Neural crest cell (in vitro differentiated cells): ENCODE measurements around the gene PTTG1. TPM values are rescaled to one million over a fixed set of nuclear protein-coding genes. Genes with fewer than 3 reads are reported as not detected.
"Not testable (repeated sequence)": the region's sequence is repeated elsewhere in the genome, so short reads cannot be mapped to it uniquely, and the experiment has no call there.

Experiments used
- DNase-seq: peaks from one replicate; pipeline ENCODE4 v3.0.0; 2021; ENCODE audit warnings: low read depth, mixed read lengths, low spot score
- H3K27ac Mint-ChIP-seq: one replicate; pipeline ENCODE4 v1.8.0; 2021; ENCODE audit warnings: mild to moderate bottlenecking, mixed read lengths; ENCODE audit not compliant: unreplicated experiment
- H3K27me3 Mint-ChIP-seq: 2 replicates; pipeline ENCODE4 v1.8.0; 2021; ENCODE audit warnings: low read depth, mild to moderate bottlenecking, mixed read lengths
- H3K36me3 Mint-ChIP-seq: 2 replicates; pipeline ENCODE4 v1.8.0; 2021; ENCODE audit warnings: low read depth, mild to moderate bottlenecking, mixed read lengths
- H3K4me1 Mint-ChIP-seq: 2 replicates; pipeline ENCODE4 v1.8.0; 2021; ENCODE audit warnings: mixed read lengths
- H3K4me3 Mint-ChIP-seq: one replicate; pipeline ENCODE4 v1.8.0; 2021; ENCODE audit warnings: mild to moderate bottlenecking, mixed read lengths
- H3K9me3 Mint-ChIP-seq: 2 replicates; pipeline ENCODE4 v1.8.0; 2021; ENCODE audit warnings: mixed read lengths
- CTCF ChIP-seq: fragments of 200-600 bp; sonication (generic); conservative IDR thresholded peaks from 2 replicates; pipeline ENCODE4 v1.5.0; 2021; ENCODE audit warnings: antibody characterized with exemption, mild to moderate bottlenecking
- total RNA-seq: library from RNA; stranded (reverse); gene quantifications from 2 replicates; pipeline ENCODE4 v1.2.1, GENCODE V29; 2021

The PTTG1 gene
- total RNA-seq, 1 donor from 2014 or later: 157 TPM

- peaks cover 25% of the 10 kb centered on the region for H3K27me3 Mint-ChIP-seq
- no peak for DNase-seq
- no peaks in the 10 kb centered on the region for H3K36me3 Mint-ChIP-seq
- H3K4me3 Mint-ChIP-seq: no peak overlapping the region
- TF ChIP-seq CTCF: no peak
- H3K27ac Mint-ChIP-seq: no peak overlapping the region
- H3K9me3 Mint-ChIP-seq: no peaks in the 10 kb centered on the region
- H3K4me1 Mint-ChIP-seq: peaks cover 23% of the 10 kb centered on the region
Observed at GRCh38 chr5:160435532-160435931, 13.9 kb downstream of the PTTG1 start.

- Mint-ChIP-seq H3K4me3 (no peak overlapping the region), H3K27me3 (peaks cover 25% of the 10 kb centered on the region), H3K9me3 (no peaks in the 10 kb centered on the region), H3K27ac (no peak overlapping the region), H3K36me3 (no peaks in the 10 kb centered on the region), H3K4me1 (peaks cover 23% of the 10 kb centered on the region)
- no peak for TF ChIP-seq CTCF
- DNase-seq: no peak
Observed at GRCh38 chr5:160436017-160436416, 14.4 kb downstream of the PTTG1 start.

GRCh38 chr5:160436661-160437060, 15.0 kb downstream of the PTTG1 start:
- not testable (repeated sequence) for H3K9me3 Mint-ChIP-seq, DNase-seq, H3K27ac Mint-ChIP-seq, H3K36me3 Mint-ChIP-seq, H3K4me3 Mint-ChIP-seq
- Mint-ChIP-seq H3K4me1 (peaks cover 23% of the 10 kb centered on the region), H3K27me3 (peaks cover 25% of the 10 kb centered on the region)

GRCh38 chr5:160437271-160437670, 15.6 kb downstream of the PTTG1 start:
- Mint-ChIP-seq H3K9me3 (no peaks in the 10 kb centered on the region), H3K27me3 (peaks cover 25% of the 10 kb centered on the region), H3K4me3 (no peak overlapping the region), H3K4me1 (peaks cover 23% of the 10 kb centered on the region), H3K27ac (no peak overlapping the region), H3K36me3 (no peaks in the 10 kb centered on the region)
- no peak for TF ChIP-seq CTCF
- DNase-seq: no peak

GRCh38 chr5:160438316-160439204, 16.9 kb downstream of the PTTG1 start:
- Mint-ChIP-seq H3K36me3 (no peaks in the 10 kb centered on the region), H3K9me3 (no peaks in the 10 kb centered on the region), H3K4me3 (peak overlapping the region; percentile 81), H3K27me3 (peaks cover 25% of the 10 kb centered on the region), H3K4me1 (peaks cover 21% of the 10 kb centered on the region), H3K27ac (no peak overlapping the region)
- peak; percentile 72 for TF ChIP-seq CTCF
- peak; percentile 38 for DNase-seq

GRCh38 chr5:160439205-160439600, 17.5 kb downstream of the PTTG1 start:
- DNase-seq: peak; percentile 92
- H3K9me3 Mint-ChIP-seq: no peaks in the 10 kb centered on the region
- TF ChIP-seq CTCF: peak; percentile 95
- no peak overlapping the region for H3K27ac Mint-ChIP-seq
- H3K36me3 Mint-ChIP-seq: no peaks in the 10 kb centered on the region
- H3K4me3 Mint-ChIP-seq: peak overlapping the region; percentile 81
- peaks cover 28% of the 10 kb centered on the region for H3K27me3 Mint-ChIP-seq
- peaks cover 15% of the 10 kb centered on the region for H3K4me1 Mint-ChIP-seq
